GM13976 (cell line): Measurements from ENCODE around the gene SEMA6B.

ENCODE experiments used
- DNase-seq: peaks from one replicate; pipeline ENCODE4 v3.0.0; 2012; ENCODE audit warnings: low spot score
- in situ Hi-C: fragments of 300-500 bp; cut with MboI; formaldehyde crosslinking; loops from one replicate; pipeline ENCODE4 v1.12.0; 2022; ENCODE audit warnings: low sequenced_read_pairs, mixed read lengths, inconsistent platforms; ENCODE audit not compliant: unreplicated experiment
- TF ChIP-seq, protein P1 (sequence below): IDR thresholded peaks from 2 replicates; pipeline ENCODE4 v1.5.1; 2012; ENCODE audit warnings: borderline replicate concordance, mild to moderate bottlenecking; ENCODE audit not compliant: insufficient read depth; ENCODE audit errors: extremely low read depth, missing control alignments, control extremely low read depth

The SEMA6B gene

DNA sequence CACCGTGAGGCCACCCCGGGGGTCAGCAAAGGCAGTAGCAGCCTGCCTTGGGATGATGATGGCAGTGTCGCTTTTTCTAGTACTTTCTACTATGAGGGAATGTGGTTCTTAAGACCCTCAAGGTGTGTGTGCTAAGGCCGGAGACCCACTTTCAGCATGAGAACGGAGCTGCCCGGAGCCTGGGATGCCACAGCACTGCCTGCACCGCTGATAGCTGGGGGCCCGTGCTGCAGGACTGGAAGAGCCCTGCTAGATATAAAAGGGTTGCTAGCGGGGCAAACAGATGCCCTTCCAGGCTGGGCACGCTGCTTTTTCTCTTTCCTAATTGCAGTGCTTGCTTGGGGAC lies 55.7 kb downstream of the SEMA6B start:
- DNase-seq, result no peak
- TF ChIP-seq, protein P1, sequence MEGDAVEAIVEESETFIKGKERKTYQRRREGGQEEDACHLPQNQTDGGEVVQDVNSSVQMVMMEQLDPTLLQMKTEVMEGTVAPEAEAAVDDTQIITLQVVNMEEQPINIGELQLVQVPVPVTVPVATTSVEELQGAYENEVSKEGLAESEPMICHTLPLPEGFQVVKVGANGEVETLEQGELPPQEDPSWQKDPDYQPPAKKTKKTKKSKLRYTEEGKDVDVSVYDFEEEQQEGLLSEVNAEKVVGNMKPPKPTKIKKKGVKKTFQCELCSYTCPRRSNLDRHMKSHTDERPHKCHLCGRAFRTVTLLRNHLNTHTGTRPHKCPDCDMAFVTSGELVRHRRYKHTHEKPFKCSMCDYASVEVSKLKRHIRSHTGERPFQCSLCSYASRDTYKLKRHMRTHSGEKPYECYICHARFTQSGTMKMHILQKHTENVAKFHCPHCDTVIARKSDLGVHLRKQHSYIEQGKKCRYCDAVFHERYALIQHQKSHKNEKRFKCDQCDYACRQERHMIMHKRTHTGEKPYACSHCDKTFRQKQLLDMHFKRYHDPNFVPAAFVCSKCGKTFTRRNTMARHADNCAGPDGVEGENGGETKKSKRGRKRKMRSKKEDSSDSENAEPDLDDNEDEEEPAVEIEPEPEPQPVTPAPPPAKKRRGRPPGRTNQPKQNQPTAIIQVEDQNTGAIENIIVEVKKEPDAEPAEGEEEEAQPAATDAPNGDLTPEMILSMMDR, result no peak
- in situ Hi-C loops, result no loop called here

DNA sequence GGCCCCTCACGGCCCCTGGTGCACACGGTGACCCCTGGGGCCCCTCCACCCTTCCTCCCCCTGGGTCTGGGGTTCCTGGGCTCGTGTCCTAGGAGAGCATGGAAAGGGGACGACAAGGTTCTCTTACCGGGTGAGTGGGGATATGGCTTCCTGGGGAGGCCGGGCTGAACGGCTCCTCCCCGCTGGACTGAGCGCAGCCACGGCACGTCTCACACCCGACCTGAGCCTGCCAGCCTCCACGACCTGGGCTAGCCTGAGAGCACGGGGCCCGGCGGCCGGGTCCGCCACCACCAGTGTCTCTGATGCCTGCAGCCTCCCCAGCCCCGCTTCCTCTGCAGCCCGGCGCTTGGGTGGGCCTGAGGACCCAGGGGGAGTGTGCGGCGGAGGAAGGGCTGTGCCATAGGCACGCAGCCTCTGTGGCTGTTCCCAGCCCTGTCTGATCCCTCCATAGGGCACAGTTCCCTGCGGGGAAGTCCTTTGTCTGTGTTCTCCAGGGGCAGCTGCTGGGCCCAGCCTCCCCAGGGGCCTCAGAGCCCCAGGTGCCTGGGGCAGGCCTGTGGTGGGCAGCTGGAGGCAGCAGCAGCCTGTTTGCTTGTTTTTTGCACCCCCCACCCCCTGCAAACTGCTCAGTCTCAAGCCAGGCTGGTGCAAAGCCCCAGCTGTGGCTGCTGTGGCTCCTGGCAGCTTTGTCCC lies 56.2 kb downstream of the SEMA6B start:
- DNase-seq, result no peak
- in situ Hi-C loops, result no loop called here
- TF ChIP-seq, protein P1, result no peak

DNA sequence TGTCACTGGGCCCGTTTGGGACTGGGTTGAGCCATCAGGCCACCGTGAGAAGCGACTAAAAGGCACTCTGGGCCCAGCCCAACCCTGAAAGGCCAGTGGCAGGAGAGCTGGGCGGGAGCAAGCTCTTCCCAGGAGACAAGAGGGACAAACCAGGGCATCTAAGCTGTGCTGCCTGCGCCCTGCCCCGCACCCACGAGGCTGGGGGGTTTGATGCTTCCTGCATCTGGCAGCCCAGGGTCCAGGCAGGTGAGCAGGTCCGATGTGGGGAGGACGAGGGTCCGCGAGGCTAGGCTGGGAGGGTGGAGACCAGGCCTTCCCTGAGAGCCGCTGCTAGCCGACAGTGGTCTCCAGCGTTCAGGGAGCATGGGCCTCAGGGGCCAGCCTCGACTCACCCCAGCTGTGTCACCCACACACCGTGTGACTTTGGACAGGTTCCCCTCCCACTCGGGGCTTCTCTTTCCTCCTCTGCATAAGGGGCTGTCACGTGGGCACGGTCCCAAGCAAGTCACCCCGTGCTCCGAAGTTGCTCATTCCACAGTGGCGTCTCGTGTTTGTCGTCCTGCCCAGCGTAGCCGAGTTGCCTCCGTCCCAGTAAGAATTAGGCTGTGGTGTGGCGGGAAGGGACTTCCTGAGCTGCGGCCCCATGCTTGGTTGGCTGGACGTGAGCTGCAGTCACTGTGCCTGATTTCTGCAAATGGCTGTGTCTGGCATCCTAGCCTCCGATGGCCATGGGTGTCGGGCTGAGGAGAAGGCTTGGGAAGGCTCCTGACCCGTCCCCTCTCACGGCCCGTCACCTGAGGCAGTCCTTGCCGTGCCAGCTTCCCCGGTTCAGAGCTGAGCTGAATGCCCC lies 57.0 kb downstream of the SEMA6B start:
- TF ChIP-seq, protein P1, result no peak
- in situ Hi-C loops, result no loop called here
- no peak for DNase-seq

DNA sequence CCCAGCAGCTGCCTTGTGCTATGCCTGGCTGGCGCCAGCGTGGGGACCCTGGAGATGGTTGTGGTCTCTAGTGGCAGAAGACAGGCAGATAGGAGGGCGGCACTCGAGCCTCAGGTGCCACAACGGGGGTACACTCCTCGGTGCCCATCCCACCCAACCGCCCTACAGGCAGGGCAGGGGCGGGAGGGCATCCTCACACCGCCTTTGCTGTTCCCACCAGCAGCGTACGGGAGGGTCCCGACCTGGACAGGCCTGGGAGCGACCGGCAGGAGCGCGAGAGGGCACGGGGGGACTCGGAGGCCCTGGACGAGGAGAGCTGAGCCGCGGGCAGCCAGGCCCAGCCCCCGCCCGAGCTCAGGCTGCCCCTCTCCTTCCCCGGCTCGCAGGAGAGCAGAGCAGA lies 57.8 kb downstream of the SEMA6B start:
- no peak for DNase-seq
- TF ChIP-seq, protein P1, result no peak
- in situ Hi-C loops, result no loop called here

GRCh38 chr19:4500841-4501591 lies 58.5 kb downstream of the SEMA6B start:
- in situ Hi-C loops, result no loop called here
- TF ChIP-seq, protein P1, result no peak
- DNase-seq, result no peak

- in situ Hi-C loops, result no loop called here
- TF ChIP-seq, protein P1, result no peak
These were observed 59.6 kb downstream of the SEMA6B start for GRCh38 chr19:4499855-4500254.

More at GRCh38 chr19:4499855-4500254, 59.6 kb downstream of the SEMA6B start:
- no peak for DNase-seq
